HG02610 (cell line): ENCODE results near the gene KCNIP3.

ENCODE experiments used
- ATAC-seq: cut with Tn5 transposase; IDR thresholded peaks from one replicate; pipeline ENCODE4 v1.9.1; 2021; ENCODE audit warnings: mild to moderate bottlenecking, moderate library complexity; ENCODE audit not compliant: unreplicated experiment

Gene KCNIP3

DNA sequence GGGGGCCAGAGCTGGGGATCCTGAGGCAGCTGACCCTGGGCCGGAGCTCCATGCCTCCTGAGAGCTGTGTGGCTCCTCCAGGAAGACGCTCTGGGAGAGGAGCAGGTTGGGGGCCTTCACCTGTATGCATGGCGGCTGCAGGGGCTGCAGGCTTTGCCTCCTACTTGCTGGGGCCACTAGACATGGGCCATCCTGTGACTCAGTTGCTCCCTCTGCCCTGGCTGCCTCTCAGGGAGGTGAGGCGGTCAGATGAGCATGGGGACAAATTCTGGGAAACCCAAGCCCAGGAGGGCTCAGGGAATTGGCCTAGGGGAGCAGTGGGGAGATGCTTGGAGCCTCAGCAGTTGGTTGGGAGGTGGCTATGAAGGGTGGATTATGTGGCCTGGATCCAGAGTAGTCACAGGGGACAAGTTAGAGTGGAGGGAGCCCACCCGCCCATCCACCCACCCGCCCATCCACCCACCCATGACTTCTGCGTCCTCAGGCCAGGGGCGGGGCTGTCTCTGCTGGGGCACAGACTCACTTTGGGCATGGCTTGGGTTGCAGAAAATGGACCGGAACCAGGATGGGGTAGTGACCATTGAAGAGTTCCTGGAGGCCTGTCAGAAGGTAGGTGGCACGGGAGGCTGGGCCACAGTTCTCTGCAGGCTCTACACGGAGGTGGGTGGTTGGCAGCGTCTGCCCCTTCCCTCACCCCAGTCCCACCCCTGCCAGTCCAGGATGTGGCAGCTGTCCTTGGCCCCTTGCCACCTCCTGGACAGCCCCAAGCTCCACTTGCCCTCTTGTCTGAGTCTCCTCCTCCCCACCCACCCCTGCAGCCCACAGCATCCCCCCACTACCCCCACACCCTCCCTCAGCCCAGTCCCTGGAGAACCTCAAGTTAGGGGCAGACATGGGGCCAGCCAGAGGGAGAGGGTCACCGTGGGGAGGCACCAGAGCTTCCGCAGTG lies 85.8 kb downstream of the KCNIP3 start:
- no peak for ATAC-seq

DNA sequence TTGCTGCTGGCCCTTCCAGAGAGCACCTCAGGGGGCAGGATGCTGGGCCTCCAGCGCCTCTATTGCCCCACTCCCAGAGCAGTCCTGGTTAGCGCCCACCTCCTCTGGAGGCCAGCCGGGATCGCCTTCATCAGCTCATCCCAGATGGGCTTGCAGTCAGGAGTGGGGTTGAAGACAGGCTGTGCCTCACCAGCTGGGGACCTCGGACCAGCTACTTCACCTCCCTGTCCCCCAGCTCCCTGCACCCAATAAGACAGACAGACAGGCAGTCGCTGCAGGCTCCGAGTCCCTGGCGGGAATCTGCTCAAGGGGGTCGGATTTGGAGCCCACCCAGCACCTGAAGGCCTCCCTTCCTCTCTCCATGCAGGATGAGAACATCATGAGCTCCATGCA lies 86.5 kb downstream of the KCNIP3 start:
- no peak for ATAC-seq

DNA sequence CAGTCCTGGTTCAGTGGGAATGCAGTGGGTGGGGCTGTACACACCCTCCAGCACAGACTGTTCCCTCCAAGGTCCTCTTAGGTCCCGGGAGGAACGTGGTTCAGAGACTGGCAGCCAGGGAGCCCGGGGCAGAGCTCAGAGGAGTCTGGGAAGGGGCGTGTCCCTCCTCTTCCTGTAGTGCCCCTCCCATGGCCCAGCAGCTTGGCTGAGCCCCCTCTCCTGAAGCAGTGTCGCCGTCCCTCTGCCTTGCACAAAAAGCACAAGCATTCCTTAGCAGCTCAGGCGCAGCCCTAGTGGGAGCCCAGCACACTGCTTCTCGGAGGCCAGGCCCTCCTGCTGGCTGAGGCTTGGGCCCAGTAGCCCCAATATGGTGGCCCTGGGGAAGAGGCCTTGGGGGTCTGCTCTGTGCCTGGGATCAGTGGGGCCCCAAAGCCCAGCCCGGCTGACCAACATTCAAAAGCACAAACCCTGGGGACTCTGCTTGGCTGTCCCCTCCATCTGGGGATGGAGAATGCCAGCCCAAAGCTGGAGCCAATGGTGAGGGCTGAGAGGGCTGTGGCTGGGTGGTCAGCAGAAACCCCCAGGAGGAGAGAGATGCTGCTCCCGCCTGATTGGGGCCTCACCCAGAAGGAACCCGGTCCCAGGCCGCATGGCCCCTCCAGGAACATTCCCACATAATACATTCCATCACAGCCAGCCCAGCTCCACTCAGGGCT lies 87.9 kb downstream of the KCNIP3 start:
- no peak for ATAC-seq

DNA sequence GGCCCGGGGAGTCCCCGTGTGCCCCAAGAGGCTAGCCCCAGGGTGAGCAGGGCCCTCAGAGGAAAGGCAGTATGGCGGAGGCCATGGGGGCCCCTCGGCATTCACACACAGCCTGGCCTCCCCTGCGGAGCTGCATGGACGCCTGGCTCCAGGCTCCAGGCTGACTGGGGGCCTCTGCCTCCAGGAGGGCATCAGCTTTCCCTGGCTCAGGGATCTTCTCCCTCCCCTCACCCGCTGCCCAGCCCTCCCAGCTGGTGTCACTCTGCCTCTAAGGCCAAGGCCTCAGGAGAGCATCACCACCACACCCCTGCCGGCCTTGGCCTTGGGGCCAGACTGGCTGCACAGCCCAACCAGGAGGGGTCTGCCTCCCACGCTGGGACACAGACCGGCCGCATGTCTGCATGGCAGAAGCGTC lies 88.4 kb downstream of the KCNIP3 start:
- ATAC-seq = no peak

DNA sequence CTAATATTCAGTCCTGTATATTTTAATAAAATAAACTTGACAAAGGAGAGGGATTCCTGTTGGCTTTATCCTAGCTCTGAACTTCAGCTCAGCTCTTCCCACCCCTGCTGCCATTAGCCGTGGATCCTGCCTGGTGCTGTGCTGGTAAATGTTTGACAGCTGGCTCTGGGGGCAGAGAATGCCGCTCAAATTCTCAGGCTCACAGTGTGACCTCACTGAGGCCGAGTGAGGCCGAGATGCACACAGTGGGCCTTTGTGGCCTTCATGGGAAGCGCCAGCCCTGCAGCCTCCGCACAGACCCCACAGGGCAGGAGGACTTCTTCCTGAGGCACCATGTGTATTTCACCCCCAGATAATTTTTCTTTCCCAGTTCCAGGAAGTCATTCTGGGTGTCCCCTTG lies 88.9 kb downstream of the KCNIP3 start:
- ATAC-seq = no peak

DNA sequence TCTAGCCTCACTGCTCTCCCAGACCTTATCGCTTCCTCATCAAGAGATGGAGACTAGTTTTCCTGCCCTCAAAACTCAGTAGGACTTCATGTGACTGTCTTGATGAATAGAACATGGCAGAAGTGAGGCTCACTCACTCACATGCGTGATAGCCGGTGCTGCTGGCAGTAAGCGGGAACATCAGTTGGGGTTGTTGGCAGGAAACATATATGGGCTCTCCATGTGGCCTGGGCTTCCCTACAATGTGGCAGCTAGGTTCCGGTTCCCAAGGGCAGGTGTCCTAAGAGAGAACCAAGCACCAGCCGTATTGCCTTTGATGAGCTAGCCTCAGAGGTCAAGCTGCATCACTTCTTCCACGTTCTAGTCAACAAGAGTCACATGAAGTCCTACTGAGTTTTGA lies 90.2 kb downstream of the KCNIP3 start:
- ATAC-seq = no peak

DNA sequence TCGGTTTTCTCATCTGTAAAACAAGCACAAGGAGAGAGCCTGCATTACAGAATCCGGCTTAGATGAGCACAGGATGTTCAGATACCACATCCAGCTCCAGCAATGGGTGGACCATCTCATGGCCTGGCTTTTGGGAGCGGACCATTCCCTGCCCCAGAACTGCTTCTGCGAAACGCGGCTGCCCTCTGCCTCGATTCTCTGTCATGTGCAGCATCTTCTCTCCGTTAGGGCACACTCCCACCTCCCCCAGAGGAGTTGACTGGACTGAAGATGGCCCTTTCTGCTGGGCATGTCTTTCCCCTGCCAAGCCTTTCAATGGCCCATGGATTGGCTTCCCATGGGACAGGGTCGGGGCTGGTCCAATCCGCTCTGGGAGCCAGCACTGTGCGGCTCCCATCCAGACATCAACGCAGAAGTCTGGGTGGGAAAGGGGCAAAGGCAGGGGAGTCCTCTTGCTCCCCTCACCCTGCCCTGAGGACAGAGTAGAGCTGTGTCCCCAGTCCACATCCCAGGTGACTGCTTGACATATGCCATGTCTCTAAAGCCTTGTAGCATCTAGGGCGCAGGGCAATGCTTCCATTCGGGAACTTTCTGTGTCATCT lies 91.0 kb downstream of the KCNIP3 start:
- ATAC-seq = no peak

DNA sequence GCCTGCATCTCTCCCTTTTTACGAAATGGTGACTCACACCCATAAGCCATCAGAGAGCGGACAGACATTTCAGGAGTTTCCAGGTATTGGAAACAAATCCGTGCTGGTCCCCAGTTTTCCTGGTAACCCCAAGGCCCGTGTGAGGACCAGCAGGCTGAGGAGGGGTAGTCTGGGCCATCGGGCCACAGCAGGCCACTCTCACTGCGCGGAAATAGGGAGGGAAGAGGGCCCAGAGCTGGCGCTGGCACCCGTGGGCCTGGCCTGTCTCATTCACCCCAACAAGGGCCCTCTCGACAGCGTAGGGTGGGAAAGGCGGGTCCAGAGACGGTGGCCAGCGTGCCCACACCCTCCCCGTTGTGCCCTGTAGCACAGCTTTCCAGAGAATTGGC lies 91.7 kb downstream of the KCNIP3 start:
- ATAC-seq = no peak

DNA sequence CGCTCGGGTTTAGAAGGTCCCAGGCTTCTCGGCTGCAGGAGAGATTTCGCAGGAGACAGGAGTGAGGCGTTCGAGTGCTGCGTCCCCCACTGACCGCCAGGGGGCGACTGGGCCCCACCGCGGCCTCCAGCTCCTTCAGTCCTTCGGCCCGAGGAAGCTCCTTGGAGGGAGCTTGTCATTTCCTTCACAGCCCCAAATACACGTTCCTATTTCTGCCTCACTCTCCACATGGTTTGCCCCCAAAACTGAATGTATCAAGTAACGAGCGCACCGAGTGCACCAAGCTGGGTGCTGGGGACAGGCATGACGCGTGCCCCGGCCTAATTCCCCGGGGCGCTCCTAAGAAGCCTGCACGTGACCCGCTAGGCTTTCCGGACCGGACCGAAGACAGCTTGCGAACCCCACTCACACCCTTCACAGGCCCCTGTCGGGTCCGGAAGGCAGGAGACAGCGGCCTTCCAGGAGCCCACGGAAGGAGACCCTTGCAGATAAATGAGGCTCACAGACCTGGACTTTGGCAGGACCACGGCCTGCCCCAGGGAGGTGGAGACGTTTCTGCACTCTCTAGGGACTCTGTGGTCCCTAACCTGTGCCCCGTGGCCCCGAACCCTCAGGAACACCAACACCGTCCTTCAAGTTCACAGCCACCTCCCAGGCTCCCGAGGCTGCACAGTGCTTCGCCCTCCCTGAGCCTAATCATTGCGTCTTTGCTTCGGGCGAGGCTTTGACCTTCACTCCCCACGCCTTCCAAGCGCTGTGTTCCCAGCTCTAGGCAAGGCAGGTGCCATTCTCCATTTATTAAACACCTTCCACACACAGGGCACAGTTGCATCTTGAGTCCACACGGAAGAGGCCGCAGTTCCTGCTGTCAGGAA lies 92.3 kb downstream of the KCNIP3 start:
- ATAC-seq = no peak

DNA sequence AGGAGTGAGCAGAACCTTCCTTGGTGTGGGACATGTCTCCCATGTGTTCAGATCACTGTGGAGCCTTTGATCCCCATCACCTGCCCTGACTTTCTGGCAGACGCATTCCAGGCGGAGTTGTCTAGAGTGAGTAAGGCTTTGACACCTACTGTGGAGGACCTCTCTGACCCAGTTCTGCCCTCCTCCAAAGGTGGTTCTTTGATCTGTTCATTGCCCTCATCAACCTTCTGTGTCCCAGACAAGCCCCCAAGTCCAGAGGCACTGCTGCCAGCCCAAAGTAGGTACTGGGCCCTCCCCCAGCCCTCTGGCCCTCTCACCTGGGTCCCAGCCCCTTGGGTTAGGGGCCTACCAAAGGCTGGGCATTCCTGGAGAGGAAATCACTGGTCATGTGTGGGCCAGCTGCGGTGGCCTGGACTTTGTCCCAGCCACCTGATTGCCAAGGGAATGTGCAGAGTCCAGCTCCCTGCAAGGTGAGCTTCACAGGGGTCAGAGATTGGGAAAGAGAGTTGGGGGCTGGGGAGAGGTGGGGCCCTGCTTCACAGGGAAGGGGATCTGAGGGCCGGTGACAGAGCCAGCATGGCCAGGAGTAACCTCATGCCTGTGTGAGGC lies 93.2 kb downstream of the KCNIP3 start:
- no peak for ATAC-seq

DNA sequence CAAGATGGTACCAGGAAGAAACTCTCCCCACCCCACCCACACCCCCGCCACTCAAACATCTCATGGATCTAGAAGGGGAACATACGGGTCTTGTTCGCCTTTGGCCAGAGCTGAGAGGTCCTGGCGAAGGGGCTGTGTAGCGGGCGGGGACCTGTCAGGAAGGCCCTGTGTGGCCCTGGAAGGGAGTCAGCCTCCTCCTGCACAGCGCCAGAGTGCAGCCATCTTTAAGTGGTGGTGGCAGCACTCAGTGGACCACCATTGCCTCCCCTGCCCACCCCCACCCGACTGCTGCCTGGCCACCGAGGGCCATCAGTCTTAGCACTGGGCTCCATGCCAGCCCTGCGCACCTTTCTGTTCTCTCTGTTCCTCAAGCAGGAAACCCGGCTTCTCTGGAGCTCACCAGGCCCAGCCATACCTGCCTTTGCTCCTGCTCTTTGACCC lies 93.8 kb downstream of the KCNIP3 start:
- no peak for ATAC-seq

DNA sequence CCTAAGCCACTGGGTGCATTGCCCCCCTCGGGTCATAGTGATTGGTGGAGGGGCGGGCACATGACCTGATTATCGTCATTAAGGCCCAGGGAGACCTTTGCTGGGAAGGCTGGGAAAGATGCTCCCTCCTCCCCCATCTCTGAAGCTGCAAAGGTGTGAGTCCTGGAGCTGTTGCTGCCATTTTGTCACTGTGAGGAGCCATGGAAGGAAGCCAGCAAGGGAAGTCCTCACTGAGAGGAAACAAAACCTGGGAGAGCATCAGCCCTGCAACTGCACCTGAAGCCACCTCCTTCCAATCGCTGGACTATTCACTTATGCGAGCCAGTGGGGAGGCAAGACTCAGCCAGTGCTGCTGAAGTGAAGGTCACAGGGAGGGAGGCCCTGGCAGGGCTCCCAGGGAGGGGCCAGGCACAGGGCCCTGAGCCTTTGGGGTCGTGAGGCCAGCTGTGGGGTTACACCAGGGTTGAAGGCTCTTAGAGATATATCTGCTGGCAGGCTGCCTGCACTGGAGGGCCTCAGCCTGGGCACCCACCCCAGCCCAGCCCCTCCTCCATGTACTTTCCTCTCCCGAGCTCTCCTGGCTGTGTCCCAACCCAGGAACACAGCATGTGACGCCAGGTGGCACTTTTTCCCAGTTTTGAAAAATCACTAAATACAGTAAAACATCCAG lies 94.6 kb downstream of the KCNIP3 start:
- ATAC-seq = no peak

DNA sequence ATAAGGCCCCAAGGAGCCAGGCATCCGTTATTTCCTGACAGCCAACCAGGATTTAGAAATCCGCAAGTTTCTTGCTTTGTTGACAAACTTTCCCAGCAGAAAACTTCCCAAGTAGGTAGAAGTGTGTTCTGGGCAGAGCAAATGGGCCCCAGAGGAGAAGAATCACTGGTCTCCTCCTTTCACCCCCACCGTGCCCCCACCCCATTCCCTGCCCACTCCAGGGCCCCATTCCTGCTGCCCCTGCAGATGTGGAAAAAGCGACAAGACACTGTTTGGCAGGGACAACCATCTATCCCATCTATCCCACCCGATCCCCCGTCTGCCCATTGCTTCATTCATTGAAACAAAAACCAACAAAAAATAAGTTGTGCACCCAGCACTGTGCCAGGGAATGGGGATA lies 95.2 kb downstream of the KCNIP3 start:
- no peak for ATAC-seq

DNA sequence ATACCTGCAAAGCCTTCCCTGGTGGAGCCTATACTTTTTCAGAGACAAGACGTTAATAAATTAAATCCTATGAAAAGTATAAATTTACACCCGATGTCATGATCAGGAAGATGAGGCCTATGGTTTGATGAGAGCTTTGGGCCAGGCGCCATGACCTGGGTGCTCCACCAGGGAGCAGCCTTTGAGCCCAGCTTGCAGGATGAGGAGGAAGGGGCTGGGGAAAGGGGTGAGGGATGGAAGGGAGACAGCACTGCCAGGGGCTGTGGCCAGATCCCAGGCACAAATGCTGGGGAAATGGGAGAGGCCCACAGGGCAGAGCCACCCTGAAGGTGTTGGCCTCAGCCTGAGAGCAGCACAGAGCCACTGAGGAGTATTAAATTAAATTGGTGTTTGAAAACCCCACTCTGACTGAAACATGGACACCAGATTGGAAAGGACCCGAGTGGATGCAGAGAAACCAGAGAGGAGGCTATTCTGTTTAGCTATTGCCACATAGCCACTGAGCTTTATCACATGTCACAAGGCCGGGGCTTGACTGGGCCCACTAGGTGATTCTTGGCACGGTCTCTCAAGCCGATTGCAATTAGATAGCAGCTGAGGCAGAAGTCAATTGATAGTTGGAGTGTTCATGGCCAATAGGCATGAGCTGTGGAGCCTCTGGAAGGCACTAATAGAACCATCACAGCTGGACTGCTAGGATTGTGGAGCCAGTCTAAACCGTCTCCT lies 95.7 kb downstream of the KCNIP3 start:
- no peak for ATAC-seq

DNA sequence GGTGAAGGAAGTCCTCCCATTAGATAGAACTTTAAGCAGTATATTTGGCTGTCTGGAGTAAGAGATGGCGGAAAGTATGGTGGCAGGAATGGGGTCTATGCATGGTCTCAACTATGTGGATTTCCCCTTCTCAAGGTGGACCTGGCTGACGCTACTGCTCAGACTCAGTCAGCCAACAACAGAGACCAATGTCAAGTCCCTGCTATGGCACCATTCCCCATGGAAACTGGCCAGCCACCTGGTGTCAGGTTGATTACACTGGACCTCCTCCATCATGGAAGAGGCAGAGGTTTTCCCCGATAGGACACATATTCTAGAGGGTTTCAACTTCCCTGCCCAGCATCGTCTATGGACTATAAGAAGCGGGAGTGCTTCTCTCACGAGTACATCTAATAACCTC lies 96.8 kb downstream of the KCNIP3 start:
- ATAC-seq = no peak

DNA sequence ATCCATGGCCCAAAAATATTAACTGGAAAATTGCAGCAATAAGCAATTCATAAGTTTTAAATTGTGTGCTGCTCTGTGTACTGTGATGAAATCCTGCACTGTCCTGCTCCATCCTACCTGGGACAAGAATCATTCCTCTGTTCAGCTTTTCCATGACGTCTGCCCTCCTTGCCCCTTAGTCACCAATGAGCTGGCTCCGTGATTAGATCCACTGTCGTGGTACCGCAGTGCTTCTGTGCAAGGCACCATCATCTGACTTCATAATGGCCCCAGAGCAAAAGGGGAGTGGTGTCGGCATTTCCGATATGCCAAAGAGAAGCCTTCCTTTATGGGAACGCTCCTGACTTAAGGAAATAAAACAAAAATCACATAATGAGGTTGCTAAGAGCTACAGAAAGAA lies 101.9 kb downstream of the KCNIP3 start:
- ATAC-seq = no peak

DNA sequence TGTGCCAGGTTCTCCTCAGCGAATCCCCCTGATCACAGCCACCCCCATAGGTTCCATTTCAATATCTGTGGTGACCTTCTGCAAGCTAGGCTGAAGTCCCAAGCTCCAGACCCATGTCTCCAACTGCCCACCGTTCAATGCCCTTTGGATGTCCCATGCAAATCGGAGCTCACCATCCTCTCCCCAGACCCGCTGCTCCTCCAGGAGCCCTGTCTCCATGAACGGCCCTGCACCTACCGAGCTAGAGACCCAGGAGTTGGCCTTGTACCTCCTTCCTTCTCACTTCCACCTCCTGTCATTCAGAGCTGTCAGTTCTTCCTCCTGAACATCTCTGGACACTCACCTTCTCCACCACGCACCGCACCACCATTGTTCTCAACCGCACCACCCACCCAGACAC lies 104.3 kb downstream of the KCNIP3 start:
- no peak for ATAC-seq

DNA sequence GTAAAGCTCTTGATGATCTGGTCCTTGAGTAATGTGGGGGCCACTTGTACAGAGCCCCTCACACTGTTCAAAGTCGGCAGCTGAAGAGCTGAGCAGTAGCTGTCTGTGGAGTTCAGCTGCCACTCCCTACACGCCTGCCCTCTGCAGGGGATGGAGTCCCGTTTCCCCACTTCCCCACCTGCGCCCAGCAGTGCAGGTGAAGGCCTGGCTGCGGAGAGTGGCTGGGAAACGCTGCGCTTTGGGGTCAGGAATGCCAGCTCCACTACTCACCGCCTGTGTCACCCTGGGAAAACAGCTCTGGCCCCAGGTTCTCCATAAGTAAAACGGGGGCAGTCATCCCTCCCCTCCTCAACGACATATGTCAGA lies 104.8 kb downstream of the KCNIP3 start:
- ATAC-seq = peak; percentile 15
